HCT116 (cell line): Measurements from ENCODE around the gene GPX4. TPM values are rescaled to one million over a fixed set of nuclear protein-coding genes. Genes with fewer than 3 reads are reported as not detected.

Source experiments
- ATAC-seq: fragments of 200-7000 bp; cut with Tn5 transposase; 2 replicates; pipeline ENCODE4 v1.9.1; 2020; ENCODE audit warnings: mild to moderate bottlenecking, moderate library complexity
- BruUV-seq: library from RNA; stranded (reverse); fragments of 400-500 nt; replicated peaks from 2 replicates; lab custom pipeline; 2021; lab: Mats Ljungman, UMichigan
- CTCF ChIA-PET: fragments of 300-600 bp; sonication (Branson Sonifier 250); formaldehyde crosslinking; loops from one replicate; lab custom pipeline; 2021; ENCODE audit warnings: antibody characterized with exemption; lab: Charles Lee
- POLR2A ChIA-PET: fragments of 300-600, 350-600 bp; sonication (Branson Sonifier 250); formaldehyde crosslinking; loops from one replicate; lab custom pipeline; 2021; ENCODE audit warnings: antibody characterized with exemption; lab: Charles Lee
- RAD21 ChIA-PET, 2 experiments: fragments of 300-600 bp; sonication (Branson Sonifier 250); formaldehyde crosslinking; loops; one replicate each; lab custom pipeline; 2023; ENCODE audit warnings: low total read pairs in 2 of 2; ENCODE audit not compliant: uncharacterized antibody in 2 of 2, unreplicated experiment in 2 of 2, low non-redundant PET in 1 of 2; lab: Charles Lee
- DNase-seq: peaks from one replicate; pipeline ENCODE4 v3.0.0-alpha.2; 2010; ENCODE audit warnings: low read depth, low spot score
- H2AFZ ChIP-seq: fragments of 200-600 bp; shearing (Covaris generic), sonication (generic); 2 replicates; pipeline ENCODE4 v1.6.1; 2017; ENCODE audit warnings: low read depth, mixed run types, mixed read lengths, antibody characterized with exemption, low read length; ENCODE audit not compliant: poor library complexity, severe bottlenecking
- H3K27ac ChIP-seq: 2 replicates; pipeline ENCODE4 v1.5.1; 2012; ENCODE audit warnings: low read depth, low read length
- H3K27me3 ChIP-seq: fragments of 200-600 bp; sonication (generic); 2 replicates; pipeline ENCODE4 v1.6.1; 2016; ENCODE audit warnings: mixed run types, low read length, mixed read lengths; ENCODE audit not compliant: insufficient read depth
- H3K36me3 ChIP-seq, 2 experiments: fragments of 200-500 bp in 1 of 2; fragments of 200-600 bp in 1 of 2; sonication (Bioruptor generic) in 1 of 2; sonication (generic) in 1 of 2; 2 replicates each; pipeline versions ENCODE4 v1.5.1 to v1.6.1; 2014 to 2016; ENCODE audit warnings: low read length in 2 of 2, inconsistent platforms in 1 of 2, mixed read lengths in 1 of 2, mixed run types in 1 of 2; ENCODE audit not compliant: insufficient read depth in 2 of 2, control insufficient read depth in 1 of 2
- H3K4me1 ChIP-seq, 2 experiments: fragments of 200-600 bp in 1 of 2; sonication (generic) in 1 of 2; 2 replicates each; pipeline versions ENCODE4 v1.5.1 to v1.6.1; 2012 to 2017; ENCODE audit warnings: low read length in 2 of 2, inconsistent platforms in 1 of 2, mild to moderate bottlenecking in 1 of 2, mixed read lengths in 1 of 2, mixed run types in 1 of 2, moderate library complexity in 1 of 2; ENCODE audit not compliant: insufficient read depth in 2 of 2, control insufficient read depth in 1 of 2
- H3K4me2 ChIP-seq: fragments of 200-600 bp; sonication (generic); 2 replicates; pipeline ENCODE4 v1.6.1; 2017; ENCODE audit warnings: mixed run types, low read length, mixed read lengths
- H3K4me3 ChIP-seq, 2 experiments: fragments of 200-600 bp in 1 of 2; sonication (generic) in 1 of 2; replicated peaks in 1 of 2; 2 replicates each; pipeline ENCODE4 v1.5.1; 2011 to 2016; ENCODE audit warnings: low read length in 2 of 2, control low read depth in 1 of 2, low read depth in 1 of 2, mild to moderate bottlenecking in 1 of 2, mixed read lengths in 1 of 2, mixed run types in 1 of 2
- H3K79me2 ChIP-seq: fragments of 200-600 bp; sonication (generic); 2 replicates; pipeline ENCODE4 v1.6.1; 2017; ENCODE audit warnings: mild to moderate bottlenecking, mixed run types, low read length, moderate library complexity, mixed read lengths; ENCODE audit not compliant: insufficient read depth
- H3K9ac ChIP-seq: fragments of 200-600 bp; sonication (generic); 2 replicates; pipeline ENCODE4 v1.6.1; 2016; ENCODE audit warnings: low read length, mixed read lengths
- H3K9me2 ChIP-seq: fragments of 200-600 bp; sonication (generic), shearing (Covaris generic); 2 replicates; pipeline ENCODE4 v1.6.1; 2017; ENCODE audit warnings: mixed run types, mild to moderate bottlenecking, moderate library complexity; ENCODE audit not compliant: insufficient read depth
- H3K9me3 ChIP-seq, 2 experiments: fragments of 200-500 bp in 1 of 2; fragments of 200-600 bp in 1 of 2; sonication (Bioruptor generic) in 1 of 2; sonication (generic) in 1 of 2; 2 replicates each; pipeline ENCODE4 v1.6.1; 2014 to 2017; ENCODE audit warnings: low read length in 2 of 2, mixed read lengths in 2 of 2, inconsistent platforms in 1 of 2, low read depth in 1 of 2, mild to moderate bottlenecking in 1 of 2, mixed run types in 1 of 2, moderate library complexity in 1 of 2; ENCODE audit not compliant: control insufficient read depth in 1 of 2, insufficient read depth in 1 of 2
- H4K20me1 ChIP-seq: fragments of 200-600 bp; sonication (generic), shearing (Covaris generic); 2 replicates; pipeline ENCODE4 v1.6.1; 2017; ENCODE audit warnings: mixed run types, mild to moderate bottlenecking, moderate library complexity; ENCODE audit not compliant: insufficient read depth
- CBX3 ChIP-seq: IDR thresholded peaks from 2 replicates; pipeline ENCODE4 v1.6.1; 2012; ENCODE audit warnings: low read depth
- CEBPB ChIP-seq: IDR thresholded peaks from 2 replicates; pipeline ENCODE4 v1.6.1; 2012; ENCODE audit warnings: low read depth
- EGR1 ChIP-seq: IDR thresholded peaks from 2 replicates; pipeline ENCODE4 v1.6.1; 2012; ENCODE audit warnings: low read depth
- ELF1 ChIP-seq: IDR thresholded peaks from 2 replicates; pipeline ENCODE4 v1.6.1; 2012; ENCODE audit warnings: low read depth, borderline replicate concordance
- POLR2A ChIP-seq: IDR thresholded peaks from 2 replicates; pipeline ENCODE4 v1.7.0; 2011; ENCODE audit warnings: borderline replicate concordance; ENCODE audit not compliant: insufficient read depth, insufficient read length; ENCODE audit errors: extremely low read depth
- POLR2AphosphoS5 ChIP-seq: IDR thresholded peaks from 2 replicates; pipeline ENCODE4 v1.6.1; 2011; ENCODE audit warnings: mild to moderate bottlenecking, low read depth, low read length, moderate library complexity
- REST ChIP-seq: IDR thresholded peaks from 2 replicates; pipeline ENCODE4 v1.6.1; 2012; ENCODE audit warnings: low read depth
- SP1 ChIP-seq: IDR thresholded peaks from 2 replicates; pipeline ENCODE4 v1.6.1; 2012; ENCODE audit warnings: low read depth
- TCF7L2 ChIP-seq: IDR thresholded peaks from 2 replicates; pipeline ENCODE4 v1.7.0; 2011; ENCODE audit warnings: borderline replicate concordance, inconsistent platforms; ENCODE audit not compliant: insufficient read depth, insufficient read length; ENCODE audit errors: extremely low read depth
- ZFX ChIP-seq: fragments of 450-650 bp; IDR thresholded peaks from 2 replicates; pipeline ENCODE4 v1.6.1; 2017
- intact Hi-C: fragments of 100-400 bp; cut with micrococcal nuclease; formaldehyde crosslinking; loops from 2 replicates; pipeline ENCODE4 v1.10.0; 2022
- total RNA-seq: library from RNA; stranded (reverse); gene quantifications from one replicate; pipeline ENCODE4 v1.2.1, GENCODE V29; 2021; ENCODE audit not compliant: unreplicated experiment

Gene GPX4
- total RNA-seq, 1 experiment from 2014 or later: 481 TPM

DNA sequence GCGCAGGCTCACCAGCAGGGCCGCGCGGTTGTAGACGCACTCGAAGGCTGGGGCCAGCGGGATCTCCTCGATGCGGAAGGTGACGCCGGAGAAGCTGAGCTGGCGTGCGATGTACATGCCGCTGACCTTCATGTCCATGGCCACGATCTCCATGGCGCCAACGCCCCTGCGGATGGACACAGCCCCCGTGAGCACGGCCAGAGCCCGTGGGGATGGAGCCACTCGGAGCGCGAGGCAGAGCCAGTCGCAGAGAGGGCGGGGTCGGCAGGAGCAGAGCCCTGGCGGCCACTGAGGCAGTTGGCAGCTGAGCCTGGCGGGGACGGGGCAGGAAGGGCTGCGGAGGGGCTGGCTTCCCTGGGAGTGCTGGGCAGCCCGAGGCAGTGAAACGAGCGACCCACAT, 15.2 kb downstream of the GPX4 start:
- Histone ChIP-seq H3K9ac (no peak overlapping the region), H3K27ac (no peak overlapping the region), H3K9me3 (no peaks in the 10 kb centered on the region), H3K36me3 (peaks cover 15 to 44% of the 10 kb centered on the region in 2 experiments; a peak in 3 of 4 replicates), H3K4me3 (no peak overlapping the region), H3K79me2 (no peaks in the 10 kb centered on the region), H3K27me3 (no peaks in the 10 kb centered on the region), H3K4me1 (peaks cover under 1 to 11% of the 10 kb centered on the region in 2 experiments; a peak in 3 of 4 replicates), H2AFZ (no peak overlapping the region), H3K4me2 (no peak overlapping the region), H3K9me2 (no peaks in the 10 kb centered on the region), H4K20me1 (no peaks in the 10 kb centered on the region)
- BruUV-seq: no TSS peak
- intact Hi-C loops: no loop called here
- DNase-seq: no peak
- ChIA-PET CTCF (no interaction called here), RAD21 (no interaction called here), POLR2A (no interaction called here)
- no peak for ATAC-seq
- TF ChIP-seq POLR2A: no peak
- TF ChIP-seq ELF1: no peak

- Histone ChIP-seq H3K4me2 (no peak overlapping the region), H3K9me3 (no peaks in the 10 kb centered on the region), H3K79me2 (0 out of 2 replicates have a peak, but pooled peaks cover 2% of the 10 kb centered on the region), H3K9ac (no peak overlapping the region), H3K9me2 (no peaks in the 10 kb centered on the region), H3K36me3 (peaks cover 15 to 46% of the 10 kb centered on the region in 2 experiments; a peak in 3 of 4 replicates), H2AFZ (no peak overlapping the region), H3K4me1 (peaks cover 0 to 8% of the 10 kb centered on the region in 2 experiments; a peak in 2 of 4 replicates), H4K20me1 (no peaks in the 10 kb centered on the region), H3K27ac (no peak overlapping the region), H3K27me3 (no peaks in the 10 kb centered on the region), H3K4me3 (no peak overlapping the region)
- no peak for ATAC-seq
- intact Hi-C loops: no loop called here
- CTCF ChIA-PET: no interaction called here
- BruUV-seq: no TSS peak
- no peak for DNase-seq
- TF ChIP-seq POLR2AphosphoS5 (no peak), EGR1 (no peak), REST (no peak), ZFX (no peak), SP1 (no peak), TCF7L2 (no peak), CBX3 (no peak), CEBPB (no peak)
- POLR2A ChIA-PET: no interaction called here
- RAD21 ChIA-PET: no interaction called here
These were observed 15.9 kb downstream of the GPX4 start for GRCh38 chr19:1119475-1120217.
